Subcutaneous abdominal adipose tissue (tissue), 5 donors: Measurements from ENCODE around the gene RPS16.

ENCODE experiments used
- H3K27ac ChIP-seq: one replicate; pipeline ENCODE4 v1.7.0; 2013; ENCODE audit warnings: low read depth, mild to moderate bottlenecking, inconsistent platforms, low read length, moderate library complexity
- H3K27me3 ChIP-seq, 5 donors: one replicate each; pipeline ENCODE4 v1.7.0; 2013; ENCODE audit warnings: low read length in 5 of 5, inconsistent platforms in 1 of 5; ENCODE audit not compliant: control insufficient read depth in 5 of 5, insufficient read depth in 4 of 5
- H3K36me3 ChIP-seq, 5 donors: one replicate each; pipeline ENCODE4 v1.7.0; 2013; ENCODE audit warnings: low read length in 5 of 5; ENCODE audit not compliant: control insufficient read depth in 5 of 5, insufficient read depth in 5 of 5
- H3K4me1 ChIP-seq, 5 donors: one replicate each; pipeline ENCODE4 v1.7.0; 2013; ENCODE audit warnings: low read length in 5 of 5, mild to moderate bottlenecking in 3 of 5, moderate library complexity in 1 of 5; ENCODE audit not compliant: control insufficient read depth in 5 of 5, insufficient read depth in 5 of 5
- H3K4me3 ChIP-seq, 5 donors: one replicate each; pipeline ENCODE4 v1.7.0; 2013; ENCODE audit warnings: low read length in 5 of 5, low read depth in 1 of 5
- H3K9ac ChIP-seq, 5 donors: one replicate each; pipeline ENCODE4 v1.7.0; 2013; ENCODE audit warnings: low read length in 5 of 5, mild to moderate bottlenecking in 4 of 5, moderate library complexity in 3 of 5
- H3K9me3 ChIP-seq, 5 donors: one replicate each; pipeline ENCODE4 v1.7.0; 2013; ENCODE audit warnings: low read length in 5 of 5; ENCODE audit not compliant: control insufficient read depth in 5 of 5
- donor health status: healthy.
- donor health status: healthy.
- donor health status: healthy.
- donor health status: healthy.
- donor health status: healthy.

Gene RPS16

DNA sequence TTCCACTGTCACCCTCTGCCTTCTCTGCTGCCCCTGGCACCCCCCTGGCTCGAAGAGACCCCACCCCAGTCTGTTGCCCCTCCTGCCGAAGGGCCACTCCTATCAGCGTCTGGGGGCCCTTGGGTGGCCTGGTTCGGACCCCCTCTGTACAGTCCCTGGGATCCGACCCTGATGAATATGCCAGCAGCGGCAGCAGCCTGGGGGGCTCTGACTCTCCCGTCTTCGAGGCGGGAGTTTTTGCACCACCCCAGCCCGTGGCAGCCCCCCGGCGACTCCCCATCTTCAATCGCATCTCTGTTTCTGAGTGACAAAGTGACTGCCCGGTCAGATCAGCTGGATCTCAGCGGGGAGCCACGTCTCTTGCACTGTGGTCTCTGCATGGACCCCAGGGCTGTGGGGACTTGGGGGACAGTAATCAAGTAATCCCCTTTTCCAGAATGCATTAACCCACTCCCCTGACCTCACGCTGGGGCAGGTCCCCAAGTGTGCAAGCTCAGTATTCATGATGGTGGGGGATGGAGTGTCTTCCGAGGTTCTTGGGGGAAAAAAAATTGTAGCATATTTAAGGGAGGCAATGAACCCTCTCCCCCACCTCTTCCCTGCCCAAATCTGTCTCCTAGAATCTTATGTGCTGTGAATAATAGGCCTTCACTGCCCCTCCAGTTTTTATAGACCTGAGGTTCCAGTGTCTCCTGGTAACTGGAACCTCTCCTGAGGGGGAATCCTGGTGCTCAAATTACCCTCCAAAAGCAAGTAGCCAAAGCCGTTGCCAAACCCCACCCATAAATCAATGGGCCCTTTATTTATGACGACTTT, 27.1 kb downstream of the RPS16 start:
- Histone ChIP-seq H3K9me3 (no peaks in the 10 kb centered on the region), H3K27me3 (peaks cover 0 to 4% (median 0%) of the 10 kb centered on the region in 5 donors), H3K9ac (peak overlapping the region; percentile 93 to 100 (median 100)), H3K4me1 (peaks cover 14 to 50% (median 38%) of the 10 kb centered on the region in 5 donors), H3K36me3 (peaks cover 0 to 22% (median 20%) of the 10 kb centered on the region in 5 donors), H3K27ac (peak overlapping the region; percentile 99), H3K4me3 (peak overlapping the region; percentile 98 to 100 (median 99))

- peak overlapping the region; percentile 99 for H3K27ac ChIP-seq
- H3K27me3 ChIP-seq = peaks cover 0 to 4% (median 0%) of the 10 kb centered on the region in 5 donors
- H3K4me3 ChIP-seq = peak overlapping the region; percentile 98 to 100 (median 99)
- peaks cover 17 to 50% (median 38%) of the 10 kb centered on the region in 5 donors for H3K4me1 ChIP-seq
- H3K36me3 ChIP-seq = peaks cover 0 to 22% (median 20%) of the 10 kb centered on the region in 5 donors
- H3K9me3 ChIP-seq = no peaks in the 10 kb centered on the region
- peak overlapping the region; percentile 93 to 100 (median 100) for H3K9ac ChIP-seq
These were observed 27.9 kb downstream of the RPS16 start for GRCh38 chr19:39407660-39408391.

GRCh38 chr19:39407410-39407659, 28.4 kb downstream of the RPS16 start:
- Histone ChIP-seq H3K4me1 (peaks cover 19 to 51% (median 39%) of the 10 kb centered on the region in 5 donors), H3K27me3 (peaks cover 0 to 4% (median 0%) of the 10 kb centered on the region in 5 donors), H3K27ac (peak overlapping the region; percentile 99)

DNA sequence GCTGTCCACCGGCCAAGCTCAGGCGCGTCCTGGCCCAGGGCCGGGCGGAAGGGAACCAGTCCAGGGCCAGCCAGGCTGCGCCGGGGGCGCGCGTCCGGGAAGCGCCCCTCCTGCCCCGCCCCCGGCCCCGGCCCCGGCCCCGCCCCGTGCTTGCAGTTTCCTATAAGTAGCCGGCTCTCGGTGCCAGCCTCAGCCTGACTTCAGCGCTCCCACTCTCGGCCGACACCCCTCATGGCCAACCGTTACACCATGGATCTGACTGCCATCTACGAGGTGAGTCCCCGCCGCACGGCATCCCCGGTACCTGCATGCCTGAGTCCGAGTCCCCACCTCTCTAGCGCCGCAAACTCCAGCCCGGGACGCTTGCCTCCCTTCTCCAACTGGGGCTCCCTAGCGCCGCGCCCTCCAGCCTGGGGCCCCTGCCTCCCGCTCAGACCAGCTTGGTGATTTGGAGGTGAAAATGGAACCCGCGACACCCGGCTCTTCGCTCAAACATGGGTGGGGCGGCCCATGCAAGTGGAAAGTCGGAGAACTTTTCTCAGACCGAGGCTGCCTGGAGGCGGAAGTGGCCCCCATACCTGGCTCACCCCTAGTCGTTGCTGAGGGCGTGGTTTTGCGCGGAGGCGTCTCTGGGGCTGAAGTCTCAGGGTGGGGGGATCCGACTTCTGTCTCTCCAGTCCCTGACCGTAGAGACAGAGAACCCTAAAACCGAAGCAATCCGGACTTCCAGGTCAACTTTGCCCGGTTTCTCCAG, 28.9 kb downstream of the RPS16 start, which contains the start of gene ZFP36:
Gene ZFP36, plus strand, starts transcription at position 192 of the 754 bp plus-strand sequence. Its CDS starts 58 bp downstream, at position 250.
- H3K36me3 ChIP-seq = peaks cover 0 to 22% (median 20%) of the 10 kb centered on the region in 5 donors
- peak within 1 kb of the TSS; percentile 98 to 100 (median 99) for H3K4me3 ChIP-seq
- H3K9me3 ChIP-seq = no peaks in the 10 kb centered on the region
- peaks cover 19 to 56% (median 44%) of the 10 kb centered on the region in 5 donors for H3K4me1 ChIP-seq
- no peaks in the 10 kb centered on the region for H3K27me3 ChIP-seq
- H3K27ac ChIP-seq = peak within 1 kb of the TSS; percentile 99
- H3K9ac ChIP-seq = peak within 1 kb of the TSS; percentile 93 to 100 (median 100)

More at GRCh38 chr19:39407410-39407659, 28.4 kb downstream of the RPS16 start:
- peaks cover 0 to 22% (median 20%) of the 10 kb centered on the region in 5 donors for H3K36me3 ChIP-seq
- peak overlapping the region; percentile 98 to 100 (median 99) for H3K4me3 ChIP-seq
- H3K9me3 ChIP-seq = no peaks in the 10 kb centered on the region
- H3K9ac ChIP-seq = peak overlapping the region; percentile 93 to 100 (median 100)

DNA sequence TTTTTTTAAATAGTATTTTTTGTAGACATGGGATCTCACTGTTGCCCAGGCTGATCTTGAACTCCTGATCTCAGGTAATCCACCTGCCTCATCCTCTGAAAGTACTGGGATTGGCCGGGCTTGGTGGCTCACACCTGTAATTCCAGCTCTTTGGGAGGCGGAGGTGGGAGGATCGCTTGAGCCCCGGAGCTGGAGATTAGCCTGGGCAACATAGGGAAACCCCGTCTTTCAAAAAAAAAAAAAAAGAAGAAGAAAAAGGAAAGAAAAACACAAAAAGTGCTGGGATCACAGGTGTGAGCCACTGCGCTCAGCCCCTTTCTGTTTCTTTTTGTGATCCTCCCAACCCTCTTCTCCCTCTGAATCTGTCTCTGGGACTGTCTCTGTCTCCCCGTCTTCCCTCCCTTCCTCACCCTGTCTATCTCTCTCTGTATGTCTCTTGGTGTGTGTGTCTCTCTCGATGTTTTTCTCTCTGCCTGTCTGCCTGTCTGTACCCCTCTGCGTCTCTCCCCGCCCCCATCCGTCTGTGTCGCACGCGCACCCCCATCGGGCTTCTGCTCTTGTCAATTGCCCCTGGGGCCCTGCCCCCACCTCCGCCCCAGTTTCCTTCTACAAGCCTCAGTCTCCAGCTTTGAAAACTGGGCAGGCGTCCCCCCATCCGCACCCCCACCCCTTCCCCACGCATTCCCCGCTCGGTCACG, 29.6 kb downstream of the RPS16 start:
- peak overlapping the region; percentile 71 to 100 (median 86) for H3K4me3 ChIP-seq
- peak overlapping the region; percentile 99 for H3K27ac ChIP-seq
- H3K27me3 ChIP-seq = no peaks in the 10 kb centered on the region
- peaks cover 19 to 59% (median 47%) of the 10 kb centered on the region in 5 donors for H3K4me1 ChIP-seq
- peaks cover 0 to 22% (median 20%) of the 10 kb centered on the region in 5 donors for H3K36me3 ChIP-seq
- peak overlapping the region; percentile 84 to 98 (median 89) for H3K9ac ChIP-seq
- no peaks in the 10 kb centered on the region for H3K9me3 ChIP-seq

DNA sequence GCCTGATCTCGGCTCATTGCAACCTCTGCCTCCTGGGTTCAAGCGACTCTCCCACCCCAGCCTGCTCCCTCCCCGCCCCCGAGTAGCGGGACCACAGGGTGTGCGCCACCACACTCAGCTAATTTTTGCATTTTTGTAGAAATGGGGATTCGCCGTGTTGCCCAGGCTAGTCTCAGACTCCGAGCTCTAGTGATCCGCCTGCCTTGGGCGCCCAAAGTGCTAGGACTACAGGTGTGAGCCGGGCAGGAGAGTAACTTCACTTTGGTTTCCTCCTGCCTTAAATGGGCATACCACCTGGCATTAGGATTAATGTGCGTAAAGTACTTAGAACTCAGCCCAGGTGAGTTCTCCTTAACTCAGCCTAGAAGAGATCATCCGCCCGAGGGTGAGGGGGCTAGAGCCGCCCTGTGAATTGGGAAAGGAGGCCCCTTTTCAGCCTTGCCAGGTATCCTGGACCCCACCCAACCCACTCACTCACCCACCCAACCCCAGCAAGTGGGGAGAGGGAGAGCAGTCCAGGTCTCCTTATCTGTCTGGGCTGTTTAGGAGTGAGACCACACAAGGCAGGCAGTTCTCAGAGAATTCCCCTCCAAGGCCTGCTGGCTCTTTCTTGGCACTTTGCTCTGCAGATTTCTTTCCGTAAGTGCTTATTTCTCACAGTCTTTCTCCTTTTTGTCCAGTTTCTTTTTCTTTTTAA, 30.3 kb downstream of the RPS16 start:
- H3K9me3 ChIP-seq = no peaks in the 10 kb centered on the region
- peaks cover 13 to 59% (median 44%) of the 10 kb centered on the region in 5 donors for H3K4me1 ChIP-seq
- peaks cover 0 to 22% (median 20%) of the 10 kb centered on the region in 5 donors for H3K36me3 ChIP-seq
- H3K27ac ChIP-seq = peak overlapping the region; percentile 99
- H3K9ac ChIP-seq = peak overlapping the region; percentile 44 to 98 (median 89)
- H3K27me3 ChIP-seq = no peaks in the 10 kb centered on the region
- H3K4me3 ChIP-seq = peak overlapping the region; percentile 71 to 100 (median 86)

DNA sequence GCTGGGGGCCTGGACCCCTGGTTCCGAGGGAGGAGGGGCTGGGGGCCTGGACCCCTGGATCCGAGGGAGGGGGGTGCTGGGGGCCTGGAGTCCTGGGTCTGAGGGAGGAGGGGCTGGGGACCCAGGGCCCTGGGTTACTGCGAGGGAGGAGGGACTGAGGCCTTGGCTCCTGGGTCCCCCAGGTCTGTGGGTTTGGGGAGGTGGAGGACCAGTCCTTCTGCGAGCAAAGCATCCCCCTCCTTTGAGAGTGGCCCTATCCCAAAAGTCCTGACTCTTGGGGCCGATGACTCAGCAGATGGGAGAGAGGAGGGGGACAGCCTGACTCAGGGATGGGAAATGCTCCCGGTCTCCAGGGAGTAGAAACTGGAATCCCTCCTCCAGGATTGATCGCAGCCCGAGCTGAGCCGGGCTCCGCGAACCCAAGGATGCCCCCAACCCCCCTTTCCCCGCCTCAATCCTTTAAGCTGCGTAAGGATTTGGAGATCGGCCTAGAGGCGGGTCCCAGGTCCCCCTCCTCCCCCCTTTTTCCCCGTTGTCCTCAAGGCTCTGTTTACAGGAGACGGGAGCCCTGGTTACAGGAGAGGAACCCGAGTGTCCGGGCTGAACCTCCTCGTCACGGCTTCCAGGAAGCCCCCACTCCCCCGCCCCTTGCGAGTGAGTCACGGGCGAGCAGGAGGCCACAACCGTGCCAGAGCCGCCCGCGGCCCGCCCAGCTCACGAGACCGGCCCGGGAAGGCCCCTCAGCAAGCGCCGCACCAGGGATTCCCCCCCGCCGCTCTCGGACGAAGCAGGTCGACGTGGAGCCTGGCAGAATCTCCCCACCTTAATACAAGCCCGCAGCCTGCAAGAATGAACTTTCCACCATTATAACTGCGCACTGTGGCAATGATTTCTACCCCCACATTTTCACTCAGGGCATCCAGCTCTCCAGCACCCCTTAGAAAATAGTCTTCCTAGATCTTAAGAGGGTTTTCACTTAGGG, 32.1 kb downstream of the RPS16 start:
- Histone ChIP-seq H3K9ac (peak overlapping the region; percentile 79 to 97 (median 81)), H3K9me3 (no peaks in the 10 kb centered on the region), H3K27me3 (no peaks in the 10 kb centered on the region), H3K4me1 (peaks cover 15 to 65% (median 48%) of the 10 kb centered on the region in 5 donors), H3K27ac (peak overlapping the region; percentile 99), H3K4me3 (peak overlapping the region; percentile 55 to 66 (median 64)), H3K36me3 (peaks cover 0 to 20% (median 17%) of the 10 kb centered on the region in 5 donors)
